HCT116 (cell line): ENCODE results near the gene PLEKHG3. TPM values are rescaled to one million over a fixed set of nuclear protein-coding genes. Genes with fewer than 3 reads are reported as not detected.

ENCODE experiments used
- ATAC-seq: fragments of 200-7000 bp; cut with Tn5 transposase; 2 replicates; pipeline ENCODE4 v1.9.1; 2020; ENCODE audit warnings: mild to moderate bottlenecking, moderate library complexity
- BruUV-seq: library from RNA; stranded (reverse); fragments of 400-500 nt; replicated peaks from 2 replicates; lab custom pipeline; 2021; lab: Mats Ljungman, UMichigan
- CTCF ChIA-PET: fragments of 300-600 bp; sonication (Branson Sonifier 250); formaldehyde crosslinking; loops from one replicate; lab custom pipeline; 2021; ENCODE audit warnings: antibody characterized with exemption; lab: Charles Lee
- POLR2A ChIA-PET: fragments of 300-600, 350-600 bp; sonication (Branson Sonifier 250); formaldehyde crosslinking; loops from one replicate; lab custom pipeline; 2021; ENCODE audit warnings: antibody characterized with exemption; lab: Charles Lee
- RAD21 ChIA-PET, 2 experiments: fragments of 300-600 bp; sonication (Branson Sonifier 250); formaldehyde crosslinking; loops; one replicate each; lab custom pipeline; 2023; ENCODE audit warnings: low total read pairs in 2 of 2; ENCODE audit not compliant: uncharacterized antibody in 2 of 2, unreplicated experiment in 2 of 2, low non-redundant PET in 1 of 2; lab: Charles Lee
- DNase-seq: peaks from one replicate; pipeline ENCODE4 v3.0.0-alpha.2; 2010; ENCODE audit warnings: low read depth, low spot score
- H2AFZ ChIP-seq: fragments of 200-600 bp; shearing (Covaris generic), sonication (generic); 2 replicates; pipeline ENCODE4 v1.6.1; 2017; ENCODE audit warnings: low read depth, mixed run types, mixed read lengths, antibody characterized with exemption, low read length; ENCODE audit not compliant: poor library complexity, severe bottlenecking
- H3K27ac ChIP-seq: 2 replicates; pipeline ENCODE4 v1.5.1; 2012; ENCODE audit warnings: low read depth, low read length
- H3K27me3 ChIP-seq: fragments of 200-600 bp; sonication (generic); 2 replicates; pipeline ENCODE4 v1.6.1; 2016; ENCODE audit warnings: mixed run types, low read length, mixed read lengths; ENCODE audit not compliant: insufficient read depth
- H3K36me3 ChIP-seq, 2 experiments: fragments of 200-500 bp in 1 of 2; fragments of 200-600 bp in 1 of 2; sonication (Bioruptor generic) in 1 of 2; sonication (generic) in 1 of 2; 2 replicates each; pipeline versions ENCODE4 v1.5.1 to v1.6.1; 2014 to 2016; ENCODE audit warnings: low read length in 2 of 2, inconsistent platforms in 1 of 2, mixed read lengths in 1 of 2, mixed run types in 1 of 2; ENCODE audit not compliant: insufficient read depth in 2 of 2, control insufficient read depth in 1 of 2
- H3K4me1 ChIP-seq, 2 experiments: fragments of 200-600 bp in 1 of 2; sonication (generic) in 1 of 2; 2 replicates each; pipeline versions ENCODE4 v1.5.1 to v1.6.1; 2012 to 2017; ENCODE audit warnings: low read length in 2 of 2, inconsistent platforms in 1 of 2, mild to moderate bottlenecking in 1 of 2, mixed read lengths in 1 of 2, mixed run types in 1 of 2, moderate library complexity in 1 of 2; ENCODE audit not compliant: insufficient read depth in 2 of 2, control insufficient read depth in 1 of 2
- H3K4me2 ChIP-seq: fragments of 200-600 bp; sonication (generic); 2 replicates; pipeline ENCODE4 v1.6.1; 2017; ENCODE audit warnings: mixed run types, low read length, mixed read lengths
- H3K4me3 ChIP-seq, 2 experiments: fragments of 200-600 bp in 1 of 2; sonication (generic) in 1 of 2; replicated peaks in 1 of 2; 2 replicates each; pipeline ENCODE4 v1.5.1; 2011 to 2016; ENCODE audit warnings: low read length in 2 of 2, control low read depth in 1 of 2, low read depth in 1 of 2, mild to moderate bottlenecking in 1 of 2, mixed read lengths in 1 of 2, mixed run types in 1 of 2
- H3K79me2 ChIP-seq: fragments of 200-600 bp; sonication (generic); 2 replicates; pipeline ENCODE4 v1.6.1; 2017; ENCODE audit warnings: mild to moderate bottlenecking, mixed run types, low read length, moderate library complexity, mixed read lengths; ENCODE audit not compliant: insufficient read depth
- H3K9ac ChIP-seq: fragments of 200-600 bp; sonication (generic); 2 replicates; pipeline ENCODE4 v1.6.1; 2016; ENCODE audit warnings: low read length, mixed read lengths
- H3K9me2 ChIP-seq: fragments of 200-600 bp; sonication (generic), shearing (Covaris generic); 2 replicates; pipeline ENCODE4 v1.6.1; 2017; ENCODE audit warnings: mixed run types, mild to moderate bottlenecking, moderate library complexity; ENCODE audit not compliant: insufficient read depth
- H3K9me3 ChIP-seq, 2 experiments: fragments of 200-500 bp in 1 of 2; fragments of 200-600 bp in 1 of 2; sonication (Bioruptor generic) in 1 of 2; sonication (generic) in 1 of 2; 2 replicates each; pipeline ENCODE4 v1.6.1; 2014 to 2017; ENCODE audit warnings: low read length in 2 of 2, mixed read lengths in 2 of 2, inconsistent platforms in 1 of 2, low read depth in 1 of 2, mild to moderate bottlenecking in 1 of 2, mixed run types in 1 of 2, moderate library complexity in 1 of 2; ENCODE audit not compliant: control insufficient read depth in 1 of 2, insufficient read depth in 1 of 2
- H4K20me1 ChIP-seq: fragments of 200-600 bp; sonication (generic), shearing (Covaris generic); 2 replicates; pipeline ENCODE4 v1.6.1; 2017; ENCODE audit warnings: mixed run types, mild to moderate bottlenecking, moderate library complexity; ENCODE audit not compliant: insufficient read depth
- ATF3 ChIP-seq: IDR thresholded peaks from 2 replicates; pipeline ENCODE4 v1.6.1; 2012
- CTCF ChIP-seq, 3 experiments: fragments of 200-600 bp in 1 of 3; sonication (generic) in 1 of 3; IDR thresholded peaks in 2 of 3; conservative IDR thresholded peaks in 1 of 3; 2 replicates each; pipeline ENCODE4 v1.5.1; 2012 to 2017; ENCODE audit warnings: low read depth in 2 of 3, low read length in 2 of 3, antibody characterized with exemption in 1 of 3, borderline replicate concordance in 1 of 3, control low read depth in 1 of 3, mild to moderate bottlenecking in 1 of 3, mixed read lengths in 1 of 3, mixed run types in 1 of 3, moderate library complexity in 1 of 3; ENCODE audit not compliant: insufficient read depth in 1 of 3
- EGR1 ChIP-seq: IDR thresholded peaks from 2 replicates; pipeline ENCODE4 v1.6.1; 2012; ENCODE audit warnings: low read depth
- EZH2 ChIP-seq: fragments of 200-600 bp; sonication (generic); IDR thresholded peaks from 2 replicates; pipeline ENCODE4 v1.6.1; 2017; ENCODE audit warnings: antibody characterized with exemption, mixed run types
- EZH2phosphoT487 ChIP-seq: fragments of 200-600 bp; IDR thresholded peaks from 2 replicates; pipeline ENCODE4 v1.6.1; 2018; ENCODE audit warnings: antibody characterized with exemption, borderline replicate concordance
- FOSL1 ChIP-seq: IDR thresholded peaks from 2 replicates; pipeline ENCODE4 v1.6.1; 2012; ENCODE audit warnings: low read depth
- JUND ChIP-seq: IDR thresholded peaks from 2 replicates; pipeline ENCODE4 v1.6.1; 2012
- POLR2A ChIP-seq: IDR thresholded peaks from 2 replicates; pipeline ENCODE4 v1.7.0; 2011; ENCODE audit warnings: borderline replicate concordance; ENCODE audit not compliant: insufficient read depth, insufficient read length; ENCODE audit errors: extremely low read depth
- POLR2AphosphoS5 ChIP-seq: IDR thresholded peaks from 2 replicates; pipeline ENCODE4 v1.6.1; 2011; ENCODE audit warnings: mild to moderate bottlenecking, low read depth, low read length, moderate library complexity
- RAD21 ChIP-seq: IDR thresholded peaks from 2 replicates; pipeline ENCODE4 v1.6.1; 2012; ENCODE audit warnings: low read depth, mild to moderate bottlenecking
- REST ChIP-seq: IDR thresholded peaks from 2 replicates; pipeline ENCODE4 v1.6.1; 2012; ENCODE audit warnings: low read depth
- SIN3A ChIP-seq: IDR thresholded peaks from 2 replicates; pipeline ENCODE4 v1.6.1; 2012; ENCODE audit warnings: low read depth
- SP1 ChIP-seq: IDR thresholded peaks from 2 replicates; pipeline ENCODE4 v1.6.1; 2012; ENCODE audit warnings: low read depth
- SRF ChIP-seq: IDR thresholded peaks from 2 replicates; pipeline ENCODE4 v1.6.1; 2012; ENCODE audit warnings: low read depth
- TCF7L2 ChIP-seq: IDR thresholded peaks from 2 replicates; pipeline ENCODE4 v1.7.0; 2011; ENCODE audit warnings: borderline replicate concordance, inconsistent platforms; ENCODE audit not compliant: insufficient read depth, insufficient read length; ENCODE audit errors: extremely low read depth
- YY1 ChIP-seq: IDR thresholded peaks from 2 replicates; pipeline ENCODE4 v1.6.1; 2011; ENCODE audit warnings: low read length, low read depth, moderate library complexity, mild to moderate bottlenecking; ENCODE audit not compliant: insufficient replicate concordance; ENCODE audit errors: extremely low read depth
- ZFX ChIP-seq: fragments of 450-650 bp; IDR thresholded peaks from 2 replicates; pipeline ENCODE4 v1.6.1; 2017
- intact Hi-C: fragments of 100-400 bp; cut with micrococcal nuclease; formaldehyde crosslinking; loops from 2 replicates; pipeline ENCODE4 v1.10.0; 2022
- total RNA-seq: library from RNA; stranded (reverse); gene quantifications from one replicate; pipeline ENCODE4 v1.2.1, GENCODE V29; 2021; ENCODE audit not compliant: unreplicated experiment

PLEKHG3 gene
- total RNA-seq, 1 experiment from 2014 or later: 55.6 TPM

GRCh38 chr14:64779472-64779871 lies 75.2 kb downstream of the PLEKHG3 start:
- H3K27me3 ChIP-seq: no peaks in the 10 kb centered on the region
- no TSS peak for BruUV-seq
- H4K20me1 ChIP-seq: no peaks in the 10 kb centered on the region
- ATAC-seq: no peak
- POLR2A ChIA-PET: no interaction called here
- H3K9me3 ChIP-seq: no peaks in the 10 kb centered on the region
- intact Hi-C loops: no loop called here
- CTCF ChIA-PET: interaction anchor here (1.1 kb wide), 1 partner anchor 17 kb away, joined by 3 read pairs; no protein-coding TSS in a partner anchor
- no peak overlapping the region for H3K27ac ChIP-seq
- H3K36me3 ChIP-seq: no peaks in the 10 kb centered on the region
- RAD21 ChIA-PET: no interaction called here
- no peaks in the 10 kb centered on the region for H3K79me2 ChIP-seq
- DNase-seq: no peak
- H3K9ac ChIP-seq: no peak overlapping the region
- no peak overlapping the region for H2AFZ ChIP-seq
- TF ChIP-seq POLR2AphosphoS5 (no peak), SP1 (no peak), FOSL1 (no peak), JUND (no peak), ATF3 (no peak), EZH2 (no peak)
- H3K9me2 ChIP-seq: no peaks in the 10 kb centered on the region
- no peaks in the 10 kb centered on the region for H3K4me1 ChIP-seq
- no peak overlapping the region for H3K4me2 ChIP-seq
- H3K4me3 ChIP-seq: no peak overlapping the region

GRCh38 chr14:64782196-64782595 lies 78.0 kb downstream of the PLEKHG3 start:
- DNase-seq: no peak
- no peaks in the 10 kb centered on the region for H3K79me2 ChIP-seq
- no peak overlapping the region for H3K9ac ChIP-seq
- H3K27ac ChIP-seq: no peak overlapping the region
- no TSS peak for BruUV-seq
- H3K27me3 ChIP-seq: no peaks in the 10 kb centered on the region
- no peaks in the 10 kb centered on the region for H3K4me1 ChIP-seq
- no peak overlapping the region for H3K4me2 ChIP-seq
- RAD21 ChIA-PET: no interaction called here
- no peak overlapping the region for H2AFZ ChIP-seq
- POLR2A ChIA-PET: no interaction called here
- H3K9me2 ChIP-seq: no peaks in the 10 kb centered on the region
- CTCF ChIA-PET: interaction anchor here (1.0 kb wide), 1 partner anchor 271 kb away, joined by 3 read pairs; no protein-coding TSS in a partner anchor
- no peaks in the 10 kb centered on the region for H3K9me3 ChIP-seq
- H4K20me1 ChIP-seq: no peaks in the 10 kb centered on the region
- intact Hi-C loops: no loop called here
- no peak for ATAC-seq
- no peaks in the 10 kb centered on the region for H3K36me3 ChIP-seq
- H3K4me3 ChIP-seq: no peak overlapping the region
- no peak for TF ChIP-seq SRF
- no peak for TF ChIP-seq POLR2AphosphoS5
- TF ChIP-seq YY1: no peak
- no peak for TF ChIP-seq TCF7L2
- TF ChIP-seq REST: no peak
- TF ChIP-seq ATF3: no peak
- TF ChIP-seq POLR2A: no peak
- TF ChIP-seq RAD21: no peak
- no peak for TF ChIP-seq ZFX
- no peak for TF ChIP-seq CTCF (IDR thresholded peaks at IDR 0.05 in 2 of 3, conservative IDR thresholded peaks at IDR 0.05 in 1 of 3; ENCODE audit: borderline replicate concordance in 1 of 3, insufficient read depth in 1 of 3, low read depth in 2 of 3, low read length in 2 of 3)
- TF ChIP-seq EGR1: no peak
- TF ChIP-seq EZH2phosphoT487: no peak
- no peak for TF ChIP-seq SIN3A
